Mammary epithelial cell (primary cell): ENCODE results near the gene SEPTIN11.

Experiments
- EZH2 ChIP-seq: IDR thresholded peaks from 2 replicates; pipeline ENCODE4 v1.6.1; 2012; ENCODE audit warnings: low read length, inconsistent platforms, borderline replicate concordance
- TF ChIP-seq, protein P1 (sequence below), 2 donors: IDR thresholded peaks in 1 of 2; conservative IDR thresholded peaks in 1 of 2; 2 replicates each; pipeline ENCODE4 v1.5.1; 2011 to 2012; ENCODE audit warnings: inconsistent platforms in 2 of 2, low read length in 2 of 2, mild to moderate bottlenecking in 2 of 2, control low read depth in 1 of 2, low read depth in 1 of 2; ENCODE audit not compliant: insufficient read depth in 1 of 2; ENCODE audit errors: extremely low read depth in 1 of 2

- TF ChIP-seq, protein P1, sequence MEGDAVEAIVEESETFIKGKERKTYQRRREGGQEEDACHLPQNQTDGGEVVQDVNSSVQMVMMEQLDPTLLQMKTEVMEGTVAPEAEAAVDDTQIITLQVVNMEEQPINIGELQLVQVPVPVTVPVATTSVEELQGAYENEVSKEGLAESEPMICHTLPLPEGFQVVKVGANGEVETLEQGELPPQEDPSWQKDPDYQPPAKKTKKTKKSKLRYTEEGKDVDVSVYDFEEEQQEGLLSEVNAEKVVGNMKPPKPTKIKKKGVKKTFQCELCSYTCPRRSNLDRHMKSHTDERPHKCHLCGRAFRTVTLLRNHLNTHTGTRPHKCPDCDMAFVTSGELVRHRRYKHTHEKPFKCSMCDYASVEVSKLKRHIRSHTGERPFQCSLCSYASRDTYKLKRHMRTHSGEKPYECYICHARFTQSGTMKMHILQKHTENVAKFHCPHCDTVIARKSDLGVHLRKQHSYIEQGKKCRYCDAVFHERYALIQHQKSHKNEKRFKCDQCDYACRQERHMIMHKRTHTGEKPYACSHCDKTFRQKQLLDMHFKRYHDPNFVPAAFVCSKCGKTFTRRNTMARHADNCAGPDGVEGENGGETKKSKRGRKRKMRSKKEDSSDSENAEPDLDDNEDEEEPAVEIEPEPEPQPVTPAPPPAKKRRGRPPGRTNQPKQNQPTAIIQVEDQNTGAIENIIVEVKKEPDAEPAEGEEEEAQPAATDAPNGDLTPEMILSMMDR (conservative IDR thresholded peaks at IDR 0.05 in 1 of 2, IDR thresholded peaks at IDR 0.05 in 1 of 2; ENCODE audit: extremely low read depth in 1 of 2, insufficient read depth in 1 of 2, low read depth in 1 of 2, low read length in 2 of 2), result peak; percentile 16 to 45
- no peak for TF ChIP-seq EZH2
Observed at GRCh38 chr4:76984127-76984526, 34.6 kb downstream of the SEPTIN11 start.
